Epidermal melanocyte (primary cell): ENCODE results near the gene GGT6.

Experiments
- DNase-seq: peaks from one replicate; pipeline ENCODE4 v3.0.0; 2011; ENCODE audit warnings: low spot score; ENCODE audit not compliant: insufficient read length

GGT6 gene

GRCh38 chr17:4539025-4539424 is 21.4 kb downstream of the GGT6 start:
- no peak for DNase-seq

DNA sequence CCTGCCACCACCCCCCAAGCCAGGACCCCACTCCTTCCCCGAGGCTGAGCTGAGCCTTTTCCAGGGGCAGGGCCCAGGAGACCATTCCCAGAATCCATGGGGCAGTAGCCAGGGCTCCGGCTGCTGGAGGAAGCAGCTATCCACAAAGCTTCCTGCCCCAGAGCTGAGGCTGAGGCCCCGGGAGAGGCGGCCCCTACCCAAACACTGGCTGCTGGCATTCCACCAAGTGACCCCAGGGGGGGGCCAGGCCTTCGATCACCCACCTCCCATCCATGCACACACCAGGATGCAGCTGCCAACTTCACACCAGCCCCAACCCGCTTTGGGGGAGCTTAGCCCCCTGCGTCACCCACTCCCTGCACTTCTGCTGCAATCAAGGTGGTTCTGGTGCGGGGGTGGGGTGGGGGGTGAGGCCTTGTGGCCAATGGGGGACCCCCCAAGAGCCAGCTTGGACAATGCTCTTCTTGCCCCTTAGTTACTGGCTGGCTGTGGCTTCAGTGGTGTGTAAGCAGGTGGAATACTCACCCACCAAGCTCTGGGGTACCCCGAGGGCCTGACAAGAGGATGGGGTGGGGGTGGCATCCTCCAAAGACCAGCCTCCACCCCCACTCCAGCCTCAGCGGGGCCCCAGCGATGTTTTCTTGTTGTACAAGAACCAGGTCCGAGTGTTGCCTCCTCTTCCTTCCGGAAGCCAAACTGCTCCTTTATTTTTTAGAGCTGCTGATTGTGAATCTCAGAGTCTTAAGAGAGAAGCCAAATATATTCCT is 22.0 kb downstream of the GGT6 start:
- no peak for DNase-seq

GRCh38 chr17:4537451-4538235 is 22.7 kb downstream of the GGT6 start:
- no peak for DNase-seq

GRCh38 chr17:4536742-4537411 is 23.5 kb downstream of the GGT6 start:
- no peak for DNase-seq

- no peak for DNase-seq
Observed at GRCh38 chr17:4536259-4536741, 24.1 kb downstream of the GGT6 start.

GRCh38 chr17:4535667-4536258 is 24.6 kb downstream of the GGT6 start:
- no peak for DNase-seq

DNA sequence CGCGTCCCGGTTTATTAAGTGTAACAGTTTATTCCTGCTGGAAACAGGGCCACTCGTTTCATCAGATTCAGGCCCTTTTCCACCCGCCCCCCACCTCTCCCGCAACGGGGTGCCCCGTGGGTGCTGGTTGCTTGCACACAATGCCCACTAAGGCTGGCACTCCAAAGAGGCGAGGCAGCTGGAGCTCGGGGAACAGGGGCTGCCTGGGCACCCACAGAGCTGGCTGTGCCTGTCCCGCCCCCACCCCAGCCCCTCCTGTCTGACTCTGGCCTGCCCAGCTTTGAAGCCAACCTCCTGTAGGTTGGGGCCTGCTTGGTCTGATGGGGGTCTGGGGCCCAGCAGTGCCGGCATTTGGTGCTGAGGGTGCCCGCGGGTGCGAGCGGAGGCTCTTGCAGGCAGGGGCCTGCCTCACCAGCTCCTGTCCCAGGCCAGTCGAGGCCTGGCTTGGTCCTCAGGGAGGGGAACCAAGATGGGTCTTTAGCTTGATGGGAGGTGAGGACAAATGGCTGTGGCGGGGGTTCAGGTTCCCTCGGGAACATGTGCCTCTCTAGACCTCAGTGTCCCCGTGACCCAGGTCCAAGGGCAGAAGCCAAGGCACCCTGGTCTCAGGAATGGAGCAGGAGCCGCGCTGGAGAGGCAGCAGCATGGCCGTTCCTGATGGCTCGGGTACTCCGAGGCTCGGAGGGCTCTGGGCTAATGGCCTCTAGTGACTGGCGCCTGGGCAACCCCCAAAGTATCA is 25.3 kb downstream of the GGT6 start:
- DNase-seq, result no peak

GRCh38 chr17:4534515-4534914 is 25.9 kb downstream of the GGT6 start:
- DNase-seq, result no peak

DNA sequence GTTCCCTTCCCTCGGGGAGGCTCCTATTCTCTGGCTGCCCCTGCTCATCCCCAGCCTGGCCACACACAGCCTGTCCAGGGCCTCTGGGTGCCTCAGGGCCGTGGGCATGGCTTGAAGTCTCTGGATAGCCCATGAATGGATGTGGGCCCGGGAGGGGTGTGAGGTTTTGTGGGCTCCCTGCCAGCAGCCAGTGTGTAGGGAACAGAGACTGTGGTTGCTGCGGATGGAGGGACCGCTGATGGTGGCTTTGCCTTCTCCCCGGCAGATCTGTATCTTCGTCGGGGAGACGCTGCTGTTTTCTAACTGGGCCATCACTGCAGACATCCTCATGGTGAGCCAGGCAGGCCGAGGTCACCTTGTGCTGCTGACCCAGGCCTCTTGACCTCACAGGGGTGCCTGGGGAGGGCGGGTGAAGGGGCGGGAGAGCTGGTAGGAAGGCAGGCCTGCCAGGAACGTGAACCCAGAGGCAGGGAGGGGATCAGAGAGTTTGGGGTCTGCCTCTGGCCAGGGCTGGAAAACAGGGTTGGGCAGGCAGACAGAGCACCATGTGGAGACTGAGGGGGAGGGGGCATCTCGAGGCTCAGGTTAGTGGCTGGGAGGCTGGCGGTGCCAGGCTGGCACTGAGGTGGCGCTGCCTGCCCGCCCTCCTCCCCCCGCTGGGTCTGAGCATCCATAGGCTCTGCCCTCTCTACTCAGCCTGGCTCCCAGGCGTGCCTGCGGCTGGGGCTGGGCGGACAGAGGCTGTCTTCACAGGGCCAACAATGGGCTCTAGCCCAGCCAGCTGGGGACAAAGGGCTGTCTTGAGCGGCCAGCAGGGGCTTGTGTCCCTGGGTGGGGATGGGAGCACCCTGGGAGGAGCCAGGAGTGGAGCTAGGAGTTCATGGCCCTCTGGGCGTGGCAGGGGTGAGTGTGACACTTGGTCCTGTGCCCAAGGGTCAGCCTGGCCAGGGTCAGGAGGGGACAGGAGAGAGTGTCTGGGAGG is 26.6 kb downstream of the GGT6 start:
- DNase-seq, result no peak

DNA sequence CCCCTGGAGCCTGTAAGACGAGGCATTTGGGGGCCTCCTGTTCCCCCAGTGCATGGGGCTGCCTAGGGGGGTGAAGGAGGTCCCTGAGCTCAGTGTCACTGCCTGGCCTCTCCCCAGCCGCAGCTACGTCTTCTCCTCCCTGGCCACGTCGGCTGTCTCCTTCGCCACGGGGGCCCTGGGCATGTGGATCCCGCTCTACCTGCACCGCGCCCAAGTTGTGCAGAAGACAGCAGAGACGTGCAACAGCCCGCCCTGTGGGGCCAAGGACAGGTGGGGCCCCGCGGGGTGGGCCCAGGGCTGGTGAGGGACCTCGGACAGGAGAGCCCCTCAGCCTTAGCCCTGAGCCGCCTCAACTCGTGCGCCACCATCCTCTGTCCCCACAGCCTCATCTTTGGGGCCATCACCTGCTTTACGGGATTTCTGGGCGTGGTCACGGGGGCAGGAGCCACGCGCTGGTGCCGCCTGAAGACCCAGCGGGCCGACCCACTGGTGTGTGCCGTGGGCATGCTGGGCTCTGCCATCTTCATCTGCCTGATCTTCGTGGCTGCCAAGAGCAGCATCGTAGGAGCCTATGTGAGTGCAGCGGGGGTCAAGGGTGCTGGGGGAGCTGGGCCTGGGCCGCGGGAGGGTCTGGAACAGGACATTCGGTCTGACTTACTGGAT is 27.4 kb downstream of the GGT6 start:
- no peak for DNase-seq

DNA sequence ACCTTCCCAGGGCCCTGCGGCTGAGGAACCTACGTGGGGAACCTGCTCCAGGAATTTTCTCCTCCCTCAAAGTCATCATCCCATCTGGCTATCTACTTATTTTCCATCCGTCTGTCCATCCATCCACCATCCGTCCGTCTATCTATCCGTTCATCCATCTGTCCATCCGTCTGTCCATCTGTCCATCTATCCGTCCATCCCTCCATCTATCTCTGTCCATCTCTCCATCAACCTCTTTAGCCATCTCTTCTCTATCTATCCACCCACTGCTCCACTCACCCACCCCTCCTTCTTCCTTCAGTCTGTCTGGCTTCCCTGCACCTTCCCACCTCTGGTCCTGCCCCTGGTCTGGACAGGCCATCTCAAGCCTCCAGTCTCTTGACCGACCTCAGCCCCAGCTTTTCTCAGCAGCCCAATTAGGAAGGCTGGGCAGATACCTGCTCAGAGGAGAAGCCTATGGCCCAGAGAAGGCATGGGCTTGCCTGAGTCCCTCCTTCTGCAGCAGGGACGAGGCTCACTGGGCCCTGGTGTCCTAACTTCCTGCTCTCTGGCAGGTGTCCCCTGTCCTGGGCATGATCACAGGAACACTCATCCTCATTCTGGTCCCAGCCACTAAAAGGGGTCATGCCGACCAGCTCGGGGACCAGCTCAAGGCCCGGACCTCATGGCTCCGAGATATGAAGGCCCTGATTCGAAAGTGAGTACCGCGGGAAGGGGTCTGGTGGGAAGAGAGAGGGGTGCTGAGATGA is 28.2 kb downstream of the GGT6 start:
- DNase-seq, result no peak

GRCh38 chr17:4530799-4531730 is 29.3 kb downstream of the GGT6 start:
- no peak for DNase-seq

DNA sequence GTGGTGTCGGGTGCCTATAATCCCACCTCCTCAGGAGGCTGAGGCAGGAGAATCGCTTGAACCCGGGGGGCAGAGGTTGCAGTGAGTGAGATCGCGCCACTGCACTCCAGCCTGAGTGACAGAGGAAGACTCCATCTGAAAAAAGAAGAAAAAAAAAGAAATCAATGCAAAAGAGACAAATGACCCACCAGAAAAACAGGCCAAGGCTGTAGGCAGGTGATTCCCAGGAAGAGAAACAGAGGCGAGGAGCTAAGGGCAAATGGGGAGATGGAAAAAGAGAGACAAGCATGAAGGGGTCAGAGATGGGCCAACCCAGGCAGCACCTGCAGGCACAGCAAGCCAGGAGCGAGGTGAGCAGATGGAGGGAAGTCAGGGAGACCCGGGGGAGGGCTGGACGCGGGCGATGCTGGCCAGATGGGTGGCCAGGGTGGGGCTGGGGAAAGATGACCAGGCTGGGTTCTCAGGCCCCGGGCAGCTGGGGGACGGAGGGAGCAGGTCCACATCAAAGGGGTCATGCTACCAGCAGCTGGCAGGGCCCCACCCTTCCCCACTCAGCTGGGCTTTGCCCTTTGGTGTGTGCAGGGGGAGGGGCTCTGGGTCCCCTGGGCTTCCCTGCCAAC is 30.7 kb downstream of the GGT6 start:
- no peak for DNase-seq

DNA sequence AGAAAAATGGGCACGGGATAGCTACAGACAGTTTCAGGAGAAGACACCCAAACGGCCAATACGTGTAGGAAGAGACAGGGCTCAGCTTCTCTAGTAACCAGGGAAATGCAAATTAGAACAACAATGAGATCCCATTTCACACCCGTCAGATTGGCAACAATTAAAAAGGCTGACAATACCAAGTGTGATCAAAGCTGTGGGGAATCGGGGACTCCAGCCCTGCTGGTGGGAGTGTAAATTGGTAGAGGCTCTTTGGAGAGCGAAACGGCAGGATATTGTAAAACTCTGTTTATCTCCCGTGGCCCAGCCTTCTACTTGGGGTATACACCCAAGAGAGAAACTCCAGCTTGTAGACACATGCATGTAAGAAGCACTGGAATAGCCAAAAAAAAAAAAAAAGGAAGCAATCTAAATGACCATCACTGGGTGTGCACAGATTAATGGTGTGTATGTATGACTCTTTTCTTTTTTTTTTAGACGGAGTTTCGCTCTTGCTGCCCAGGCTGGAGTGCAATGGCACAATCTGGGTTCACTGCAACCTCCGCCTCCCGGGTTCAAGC is 32.7 kb downstream of the GGT6 start:
- DNase-seq, result no peak

GRCh38 chr17:4527134-4527533 is 33.2 kb downstream of the GGT6 start:
- DNase-seq, result no peak

GRCh38 chr17:4525691-4526397 is 34.5 kb downstream of the GGT6 start:
- DNase-seq, result no peak
